ENCODE data around the gene UNC93A.
"Not testable (repeated sequence)": the region's sequence is repeated elsewhere in the genome, so short reads cannot be mapped to it uniquely, and the experiment has no call there.

UNC93A gene

GRCh38 chr6:167341038-167341583 is 50.0 kb downstream of the UNC93A start:
- DNase-seq (ENCODE audit: low spot score) = no peak

GRCh38 chr6:167341665-167342655 is 50.8 kb downstream of the UNC93A start:
- DNase-seq (ENCODE audit: low spot score) = no peak

GRCh38 chr6:167342879-167343610 is 51.9 kb downstream of the UNC93A start:
- DNase-seq (ENCODE audit: low spot score) = no peak

GRCh38 chr6:167345348-167345747 is 54.2 kb downstream of the UNC93A start:
- no peak for DNase-seq (ENCODE audit: low spot score)

GRCh38 chr6:167345960-167346359 is 54.8 kb downstream of the UNC93A start:
- no peak for DNase-seq (ENCODE audit: low spot score)

- DNase-seq (ENCODE audit: low spot score) = no peak
These were observed 56.1 kb downstream of the UNC93A start for GRCh38 chr6:167347226-167347625.

GRCh38 chr6:167349631-167350274 is 58.6 kb downstream of the UNC93A start:
- no peak for DNase-seq (ENCODE audit: low spot score)

- DNase-seq (ENCODE audit: low spot score) = no peak
These were observed 59.2 kb downstream of the UNC93A start for GRCh38 chr6:167350275-167350696.

GRCh38 chr6:167350731-167351655 is 59.9 kb downstream of the UNC93A start:
- peak; percentile 40 for DNase-seq (ENCODE audit: low spot score)

GRCh38 chr6:167351656-167352345 is 60.7 kb downstream of the UNC93A start:
- DNase-seq (ENCODE audit: low spot score) = no peak

GRCh38 chr6:167356874-167357273 is 65.8 kb downstream of the UNC93A start:
- no peak for DNase-seq (ENCODE audit: low spot score)

GRCh38 chr6:167358394-167358793 is 67.3 kb downstream of the UNC93A start:
- DNase-seq (ENCODE audit: low spot score) = not testable (repeated sequence)

- DNase-seq (ENCODE audit: low spot score) = not testable (repeated sequence)
These were observed 70.1 kb downstream of the UNC93A start for GRCh38 chr6:167361170-167361569.

Measured in AG20443 (cell line).